DND-41 (cell line): ENCODE measurements around the gene TNFRSF14.

Experiments used
- EZH2 ChIP-seq: IDR thresholded peaks from 3 replicates; pipeline ENCODE4 v1.6.1; 2012; ENCODE audit warnings: borderline replicate concordance, low read depth, mild to moderate bottlenecking, moderate library complexity, low read length, inconsistent platforms; ENCODE audit not compliant: severe bottlenecking
- TF ChIP-seq, protein P1 (sequence below): IDR thresholded peaks from 2 replicates; pipeline ENCODE4 v1.5.1; 2012; ENCODE audit warnings: borderline replicate concordance, low read length, moderate library complexity, mild to moderate bottlenecking; ENCODE audit not compliant: poor library complexity, severe bottlenecking; ENCODE audit errors: extremely low read depth

GRCh38 chr1:2566101-2567045 is 10.2 kb downstream of the TNFRSF14 start:
- TF ChIP-seq, protein P1, sequence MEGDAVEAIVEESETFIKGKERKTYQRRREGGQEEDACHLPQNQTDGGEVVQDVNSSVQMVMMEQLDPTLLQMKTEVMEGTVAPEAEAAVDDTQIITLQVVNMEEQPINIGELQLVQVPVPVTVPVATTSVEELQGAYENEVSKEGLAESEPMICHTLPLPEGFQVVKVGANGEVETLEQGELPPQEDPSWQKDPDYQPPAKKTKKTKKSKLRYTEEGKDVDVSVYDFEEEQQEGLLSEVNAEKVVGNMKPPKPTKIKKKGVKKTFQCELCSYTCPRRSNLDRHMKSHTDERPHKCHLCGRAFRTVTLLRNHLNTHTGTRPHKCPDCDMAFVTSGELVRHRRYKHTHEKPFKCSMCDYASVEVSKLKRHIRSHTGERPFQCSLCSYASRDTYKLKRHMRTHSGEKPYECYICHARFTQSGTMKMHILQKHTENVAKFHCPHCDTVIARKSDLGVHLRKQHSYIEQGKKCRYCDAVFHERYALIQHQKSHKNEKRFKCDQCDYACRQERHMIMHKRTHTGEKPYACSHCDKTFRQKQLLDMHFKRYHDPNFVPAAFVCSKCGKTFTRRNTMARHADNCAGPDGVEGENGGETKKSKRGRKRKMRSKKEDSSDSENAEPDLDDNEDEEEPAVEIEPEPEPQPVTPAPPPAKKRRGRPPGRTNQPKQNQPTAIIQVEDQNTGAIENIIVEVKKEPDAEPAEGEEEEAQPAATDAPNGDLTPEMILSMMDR: no peak
- no peak for TF ChIP-seq EZH2
